HL-60 (cell line): ENCODE measurements around the gene WIF1.

ENCODE experiments used
- GABPA ChIP-seq: IDR thresholded peaks from 2 replicates; pipeline ENCODE4 v1.6.1; 2012; ENCODE audit warnings: low read depth
- POLR2AphosphoS5 ChIP-seq: IDR thresholded peaks from 2 replicates; pipeline ENCODE4 v1.6.1; 2012; ENCODE audit warnings: low read depth
- REST ChIP-seq: IDR thresholded peaks from 2 replicates; pipeline ENCODE4 v1.6.1; 2012; ENCODE audit warnings: low read depth; ENCODE audit not compliant: insufficient replicate concordance
- TF ChIP-seq, protein P1 (sequence below): IDR thresholded peaks from one replicate; pipeline ENCODE4 v1.5.1; 2011; ENCODE audit warnings: low read length, control low read depth, inconsistent platforms; ENCODE audit not compliant: insufficient read depth

GRCh38 chr12:65139389-65139788 is 18.3 kb upstream of the WIF1 start:
- TF ChIP-seq, protein P1, sequence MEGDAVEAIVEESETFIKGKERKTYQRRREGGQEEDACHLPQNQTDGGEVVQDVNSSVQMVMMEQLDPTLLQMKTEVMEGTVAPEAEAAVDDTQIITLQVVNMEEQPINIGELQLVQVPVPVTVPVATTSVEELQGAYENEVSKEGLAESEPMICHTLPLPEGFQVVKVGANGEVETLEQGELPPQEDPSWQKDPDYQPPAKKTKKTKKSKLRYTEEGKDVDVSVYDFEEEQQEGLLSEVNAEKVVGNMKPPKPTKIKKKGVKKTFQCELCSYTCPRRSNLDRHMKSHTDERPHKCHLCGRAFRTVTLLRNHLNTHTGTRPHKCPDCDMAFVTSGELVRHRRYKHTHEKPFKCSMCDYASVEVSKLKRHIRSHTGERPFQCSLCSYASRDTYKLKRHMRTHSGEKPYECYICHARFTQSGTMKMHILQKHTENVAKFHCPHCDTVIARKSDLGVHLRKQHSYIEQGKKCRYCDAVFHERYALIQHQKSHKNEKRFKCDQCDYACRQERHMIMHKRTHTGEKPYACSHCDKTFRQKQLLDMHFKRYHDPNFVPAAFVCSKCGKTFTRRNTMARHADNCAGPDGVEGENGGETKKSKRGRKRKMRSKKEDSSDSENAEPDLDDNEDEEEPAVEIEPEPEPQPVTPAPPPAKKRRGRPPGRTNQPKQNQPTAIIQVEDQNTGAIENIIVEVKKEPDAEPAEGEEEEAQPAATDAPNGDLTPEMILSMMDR = no peak
- TF ChIP-seq POLR2AphosphoS5 = no peak
- TF ChIP-seq GABPA = no peak
- no peak for TF ChIP-seq REST
